Gastroesophageal sphincter (tissue), 4 donors: ENCODE measurements around the gene FBXW4. TPM values are rescaled to one million over a fixed set of nuclear protein-coding genes. Genes with fewer than 3 reads are reported as not detected.

Source experiments
- ATAC-seq: fragments of 150-250 bp; one replicate; pipeline ENCODE4 v1.9.1; 2016; ENCODE audit warnings: mild to moderate bottlenecking, moderate library complexity
- H3K27ac ChIP-seq, 4 donors: fragments of 200-600 bp; sonication (generic) in 3 of 4; 1 replicate in 3 of 4; 2 replicates in 1 of 4; pipeline ENCODE4 v1.5.1; 2016 to 2019
- H3K27me3 ChIP-seq: fragments of 200-600 bp; sonication (generic); one replicate; pipeline ENCODE4 v1.5.1; 2019
- H3K36me3 ChIP-seq, 2 donors: fragments of 200-600 bp; sonication (generic); one replicate each; pipeline ENCODE4 v1.5.1; 2019; ENCODE audit warnings: control low read depth in 1 of 2
- H3K4me1 ChIP-seq, 3 donors: fragments of 200-600 bp; sonication (generic); 1 replicate in 2 of 3; 2 replicates in 1 of 3; pipeline ENCODE4 v1.5.1; 2016 to 2019; ENCODE audit warnings: control low read depth in 2 of 3
- H3K4me3 ChIP-seq, 2 donors: fragments of 200-600 bp; sonication (generic); one replicate each; pipeline ENCODE4 v1.5.1; 2019; ENCODE audit warnings: mild to moderate bottlenecking in 1 of 2, moderate library complexity in 1 of 2
- H3K9me3 ChIP-seq, 3 donors: fragments of 200-600 bp; sonication (generic); one replicate each; pipeline ENCODE4 v1.5.1; 2017 to 2019; ENCODE audit warnings: control low read depth in 2 of 3
- EP300 ChIP-seq: sonication (generic); formaldehyde crosslinking; IDR thresholded peaks from one replicate; pipeline ENCODE4 v1.6.1; 2017; ENCODE audit warnings: antibody characterized with exemption, mild to moderate bottlenecking
- POLR2A ChIP-seq, 2 donors: fragments of 450-650 bp; IDR thresholded peaks; one replicate each; pipeline ENCODE4 v1.6.1; 2017; ENCODE audit warnings: antibody characterized with exemption in 2 of 2, mild to moderate bottlenecking in 2 of 2, moderate library complexity in 1 of 2
- POLR2AphosphoS5 ChIP-seq: sonication (generic); formaldehyde crosslinking; IDR thresholded peaks from one replicate; pipeline ENCODE4 v1.6.1; 2017; ENCODE audit warnings: antibody characterized with exemption
- WGBS, 2 donors: methylation state at CpG; one replicate each; pipeline ENCODE4 v1.1.5; 2018; ENCODE audit warnings: low coverage in 1 of 2; 5-methylcytosine and 5-hydroxymethylcytosine counted together
- total RNA-seq, 4 donors: library from RNA; depleted of rRNA; stranded (reverse); fragments of >200 nt; gene quantifications; one replicate each; pipeline ENCODE4 v1.1.0, GENCODE V29; 2016
- TF ChIP-seq, protein P1 (sequence below), 4 experiments: fragments of 200-600 bp in 2 of 4; fragments of 450-650 bp in 2 of 4; sonication (generic) in 1 of 4; IDR thresholded peaks; one replicate each; pipeline ENCODE4 v1.5.1; 2017 to 2019; ENCODE audit warnings: antibody characterized with exemption in 4 of 4, mild to moderate bottlenecking in 2 of 4, moderate library complexity in 2 of 4

Gene FBXW4
- total RNA-seq, 4 donors from 2014 or later: 85.4 to 131 (median 112) TPM

DNA sequence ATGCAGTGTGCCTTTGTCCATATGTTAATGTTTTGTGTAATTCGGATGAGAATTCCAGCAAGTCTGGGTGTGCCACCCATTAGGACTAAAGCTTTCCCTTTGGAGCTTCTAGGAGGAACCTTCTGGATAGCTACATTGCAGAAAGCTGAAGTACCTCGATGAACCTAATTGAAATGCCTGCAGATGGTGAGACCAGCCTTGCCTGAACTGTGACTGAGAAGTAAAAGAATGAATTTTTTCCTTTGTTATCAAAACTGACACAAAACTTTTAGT, 31.1 kb upstream of the FBXW4 start:
- no peaks in the 10 kb centered on the region for H3K4me1 ChIP-seq
- 58 to 100% methylated on average over 1 to 2 of the region's 2 CpGs for WGBS, 2 donors
- ATAC-seq: no peak

DNA sequence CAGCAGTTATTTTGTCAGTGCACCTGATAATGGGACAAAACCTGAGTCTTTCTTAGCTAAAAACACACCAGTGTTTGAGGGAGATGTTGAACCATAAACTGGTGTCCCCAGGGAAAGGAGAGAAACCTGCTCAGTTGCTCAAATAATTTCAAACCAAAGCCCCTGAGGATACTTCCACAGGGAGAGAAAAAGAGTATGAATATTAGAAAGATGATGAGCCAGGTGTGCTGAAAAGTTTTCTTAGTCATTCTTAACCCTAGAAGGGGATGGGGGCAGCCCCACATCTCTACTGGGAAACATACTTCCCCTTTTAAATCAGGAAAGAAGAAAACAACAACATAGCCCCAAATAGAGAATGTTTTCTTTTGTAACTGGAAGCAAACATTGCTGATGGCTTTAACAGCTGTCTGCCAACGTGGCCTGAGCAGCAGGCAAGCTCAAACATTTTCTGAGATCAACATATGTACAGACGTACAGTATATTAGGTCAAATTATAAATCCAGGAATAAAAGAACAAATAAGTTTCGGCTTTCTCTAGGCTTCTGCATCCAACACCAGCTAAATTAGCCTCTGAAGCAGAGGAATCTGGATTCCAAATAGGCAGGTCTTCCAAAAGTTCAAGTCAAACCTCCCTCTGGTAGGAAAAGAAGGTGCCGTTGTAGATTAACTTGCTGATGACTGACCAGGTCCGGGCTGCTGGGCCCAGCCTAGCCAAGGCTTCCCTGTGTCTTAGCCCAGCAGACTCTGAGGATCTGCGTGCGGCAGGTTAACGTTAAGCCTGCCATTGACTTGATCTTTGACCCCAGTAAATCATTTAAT, 30.5 kb upstream of the FBXW4 start:
- Histone ChIP-seq H3K27me3 (peaks cover 26% of the 10 kb centered on the region), H3K4me1 (no peaks in the 10 kb centered on the region), H3K36me3 (no peaks in the 10 kb centered on the region), H3K4me3 (no peak overlapping the region), H3K27ac (no peak overlapping the region), H3K9me3 (no peaks in the 10 kb centered on the region)
- WGBS, 2 donors: 47 to 62% methylated on average over 7 to 8 of the region's 8 CpGs
- no peak for TF ChIP-seq POLR2AphosphoS5
- TF ChIP-seq POLR2A (IDR thresholded peaks at IDR 0.05): no peak
- no peak for ATAC-seq

More for the DNA sequence above, 31.1 kb upstream of the FBXW4 start:
- H3K27ac ChIP-seq: no peak overlapping the region
- TF ChIP-seq POLR2A (IDR thresholded peaks at IDR 0.05): no peak
- no peak for TF ChIP-seq EP300
- no peak for TF ChIP-seq POLR2AphosphoS5
- TF ChIP-seq, protein P1, sequence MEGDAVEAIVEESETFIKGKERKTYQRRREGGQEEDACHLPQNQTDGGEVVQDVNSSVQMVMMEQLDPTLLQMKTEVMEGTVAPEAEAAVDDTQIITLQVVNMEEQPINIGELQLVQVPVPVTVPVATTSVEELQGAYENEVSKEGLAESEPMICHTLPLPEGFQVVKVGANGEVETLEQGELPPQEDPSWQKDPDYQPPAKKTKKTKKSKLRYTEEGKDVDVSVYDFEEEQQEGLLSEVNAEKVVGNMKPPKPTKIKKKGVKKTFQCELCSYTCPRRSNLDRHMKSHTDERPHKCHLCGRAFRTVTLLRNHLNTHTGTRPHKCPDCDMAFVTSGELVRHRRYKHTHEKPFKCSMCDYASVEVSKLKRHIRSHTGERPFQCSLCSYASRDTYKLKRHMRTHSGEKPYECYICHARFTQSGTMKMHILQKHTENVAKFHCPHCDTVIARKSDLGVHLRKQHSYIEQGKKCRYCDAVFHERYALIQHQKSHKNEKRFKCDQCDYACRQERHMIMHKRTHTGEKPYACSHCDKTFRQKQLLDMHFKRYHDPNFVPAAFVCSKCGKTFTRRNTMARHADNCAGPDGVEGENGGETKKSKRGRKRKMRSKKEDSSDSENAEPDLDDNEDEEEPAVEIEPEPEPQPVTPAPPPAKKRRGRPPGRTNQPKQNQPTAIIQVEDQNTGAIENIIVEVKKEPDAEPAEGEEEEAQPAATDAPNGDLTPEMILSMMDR (IDR thresholded peaks at IDR 0.05): no peak
- H3K36me3 ChIP-seq: no peaks in the 10 kb centered on the region
- H3K4me3 ChIP-seq: no peak overlapping the region
- no peaks in the 10 kb centered on the region for H3K9me3 ChIP-seq
- peaks cover 20% of the 10 kb centered on the region for H3K27me3 ChIP-seq

DNA sequence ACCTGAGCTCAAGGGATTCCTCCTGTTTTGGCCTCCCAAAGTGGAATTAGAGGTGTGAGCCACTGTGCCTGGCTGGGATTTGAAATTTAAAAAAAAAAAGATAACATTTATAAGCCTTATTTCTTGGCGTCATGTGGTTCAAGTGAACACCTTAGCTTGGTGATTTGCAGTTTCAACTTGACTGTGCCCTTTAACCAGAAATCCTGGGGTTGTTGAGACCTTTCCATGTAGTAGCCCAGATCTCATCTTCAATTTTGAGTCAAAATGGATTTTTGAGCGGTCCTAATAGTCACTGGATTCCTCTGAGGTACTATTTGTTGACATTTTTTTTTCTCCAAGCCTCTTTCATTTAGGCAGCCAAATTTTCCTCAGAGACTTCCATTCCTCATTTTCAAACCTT, 29.5 kb upstream of the FBXW4 start:
- Histone ChIP-seq H3K4me3 (no peak overlapping the region), H3K27me3 (peaks cover 32% of the 10 kb centered on the region), H3K4me1 (no peaks in the 10 kb centered on the region), H3K36me3 (no peaks in the 10 kb centered on the region), H3K27ac (no peak overlapping the region), H3K9me3 (no peaks in the 10 kb centered on the region)
- no peak for TF ChIP-seq EP300
- TF ChIP-seq POLR2A (IDR thresholded peaks at IDR 0.05): no peak
- 84 to 86% methylated on average over 1 to 2 of the region's 2 CpGs for WGBS, 2 donors
- no peak for ATAC-seq

- H3K27me3 ChIP-seq: peaks cover 34% of the 10 kb centered on the region
- TF ChIP-seq POLR2A (IDR thresholded peaks at IDR 0.05) (no peak), EP300 (no peak), POLR2AphosphoS5 (no peak)
- TF ChIP-seq, protein P1 (IDR thresholded peaks at IDR 0.05): no peak
- WGBS, 2 donors: 93 to 100% methylated on average over 1 to 3 of the region's 3 CpGs
These were observed 28.2 kb upstream of the FBXW4 start for GRCh38 chr10:101723176-101723575.

GRCh38 chr10:101721806-101722205, 26.8 kb upstream of the FBXW4 start:
- H3K36me3 ChIP-seq: no peaks in the 10 kb centered on the region
- H3K9me3 ChIP-seq: no peaks in the 10 kb centered on the region
- ATAC-seq: no peak
- H3K27me3 ChIP-seq: peaks cover 39% of the 10 kb centered on the region
- H3K4me1 ChIP-seq: no peaks in the 10 kb centered on the region
- TF ChIP-seq POLR2A (IDR thresholded peaks at IDR 0.05) (no peak), EP300 (no peak), POLR2AphosphoS5 (no peak)
- TF ChIP-seq, protein P1 (IDR thresholded peaks at IDR 0.05): no peak
- H3K27ac ChIP-seq: no peak overlapping the region
- no peak overlapping the region for H3K4me3 ChIP-seq
- 60% methylated on average over 2 of the region's 2 CpGs; no CpG with 5 or more reads in 1 of the 2 donors for WGBS, 2 donors

More at GRCh38 chr10:101723176-101723575, 28.2 kb upstream of the FBXW4 start:
- Histone ChIP-seq H3K4me1 (no peaks in the 10 kb centered on the region), H3K4me3 (no peak overlapping the region), H3K36me3 (no peaks in the 10 kb centered on the region), H3K9me3 (no peaks in the 10 kb centered on the region), H3K27ac (no peak overlapping the region)
- no peak for ATAC-seq

DNA sequence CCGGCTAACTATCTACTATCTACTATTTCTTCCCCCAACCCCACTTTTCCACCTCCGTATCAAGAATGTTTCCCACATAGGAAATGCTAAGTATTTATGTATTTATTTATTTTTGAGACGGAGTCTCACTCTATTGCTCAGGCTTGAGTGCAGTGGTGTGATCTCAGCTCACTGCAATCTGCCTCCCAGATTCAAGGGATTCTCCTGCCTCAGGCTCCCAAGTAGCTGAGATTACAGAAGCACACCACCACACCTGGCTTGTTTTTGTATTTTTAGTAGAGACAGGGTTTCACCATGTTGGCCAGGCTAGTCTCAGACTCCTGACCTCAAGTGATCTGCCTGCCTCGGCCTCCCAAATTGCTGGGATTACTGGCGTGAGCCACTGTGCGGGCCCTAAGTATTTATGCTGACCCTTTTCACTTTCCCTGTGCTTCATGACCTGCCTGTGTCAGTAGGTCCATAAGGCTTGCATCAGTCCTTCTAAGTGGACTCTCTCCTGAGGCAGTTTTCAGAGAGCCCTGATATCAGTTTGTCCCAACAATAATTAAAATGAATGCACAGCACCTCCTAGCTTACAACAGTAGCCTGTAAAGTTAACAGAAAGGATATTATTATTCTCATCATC, 25.7 kb upstream of the FBXW4 start:
- peaks cover 35% of the 10 kb centered on the region for H3K27me3 ChIP-seq
- no peak for ATAC-seq
- no peaks in the 10 kb centered on the region for H3K4me1 ChIP-seq
- no peaks in the 10 kb centered on the region for H3K36me3 ChIP-seq
- no peak for TF ChIP-seq POLR2AphosphoS5
- H3K4me3 ChIP-seq: no peak overlapping the region
- WGBS, 2 donors: 83 to 92% methylated on average over 4 to 6 of the region's 6 CpGs
- no peaks in the 10 kb centered on the region for H3K9me3 ChIP-seq
- H3K27ac ChIP-seq: no peak overlapping the region
